GM12864 (cell line): ENCODE data around the gene RFTN2.

ENCODE experiments used
- DNase-seq: peaks from one replicate; pipeline ENCODE4 v3.0.0-alpha.2; 2011; ENCODE audit warnings: low read depth
- H3K4me3 ChIP-seq: 2 replicates; pipeline ENCODE4 v1.5.1; 2011; ENCODE audit warnings: mild to moderate bottlenecking, low read depth, low read length, control low read depth
- TF ChIP-seq, protein P1 (sequence below): IDR thresholded peaks from 2 replicates; pipeline ENCODE4 v1.5.1; 2011; ENCODE audit warnings: low read depth, mild to moderate bottlenecking, moderate library complexity, low read length, control low read depth, inconsistent platforms; ENCODE audit errors: missing control alignments

The RFTN2 gene

DNA sequence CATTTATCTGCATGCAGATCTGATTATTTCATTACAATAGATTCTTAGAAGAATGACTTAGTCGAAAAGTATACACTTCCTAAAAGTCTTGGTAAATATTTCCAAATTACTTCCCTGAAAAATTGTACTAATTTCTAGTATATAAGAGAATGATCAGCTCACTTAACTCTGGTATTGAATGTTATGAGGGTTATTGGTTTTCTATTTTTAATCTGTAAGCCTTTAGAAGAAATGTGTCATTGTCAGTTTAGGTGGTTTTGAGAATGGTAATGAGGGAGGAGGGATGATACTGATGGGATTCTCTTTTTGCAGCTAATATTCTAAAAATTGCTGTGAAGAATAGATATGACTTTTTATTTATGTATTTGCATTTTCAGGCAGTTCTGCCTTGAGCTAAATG is 135.7 kb downstream of the RFTN2 start:
- TF ChIP-seq, protein P1, sequence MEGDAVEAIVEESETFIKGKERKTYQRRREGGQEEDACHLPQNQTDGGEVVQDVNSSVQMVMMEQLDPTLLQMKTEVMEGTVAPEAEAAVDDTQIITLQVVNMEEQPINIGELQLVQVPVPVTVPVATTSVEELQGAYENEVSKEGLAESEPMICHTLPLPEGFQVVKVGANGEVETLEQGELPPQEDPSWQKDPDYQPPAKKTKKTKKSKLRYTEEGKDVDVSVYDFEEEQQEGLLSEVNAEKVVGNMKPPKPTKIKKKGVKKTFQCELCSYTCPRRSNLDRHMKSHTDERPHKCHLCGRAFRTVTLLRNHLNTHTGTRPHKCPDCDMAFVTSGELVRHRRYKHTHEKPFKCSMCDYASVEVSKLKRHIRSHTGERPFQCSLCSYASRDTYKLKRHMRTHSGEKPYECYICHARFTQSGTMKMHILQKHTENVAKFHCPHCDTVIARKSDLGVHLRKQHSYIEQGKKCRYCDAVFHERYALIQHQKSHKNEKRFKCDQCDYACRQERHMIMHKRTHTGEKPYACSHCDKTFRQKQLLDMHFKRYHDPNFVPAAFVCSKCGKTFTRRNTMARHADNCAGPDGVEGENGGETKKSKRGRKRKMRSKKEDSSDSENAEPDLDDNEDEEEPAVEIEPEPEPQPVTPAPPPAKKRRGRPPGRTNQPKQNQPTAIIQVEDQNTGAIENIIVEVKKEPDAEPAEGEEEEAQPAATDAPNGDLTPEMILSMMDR, result no peak
- H3K4me3 ChIP-seq, result no peak overlapping the region
- DNase-seq, result no peak

DNA sequence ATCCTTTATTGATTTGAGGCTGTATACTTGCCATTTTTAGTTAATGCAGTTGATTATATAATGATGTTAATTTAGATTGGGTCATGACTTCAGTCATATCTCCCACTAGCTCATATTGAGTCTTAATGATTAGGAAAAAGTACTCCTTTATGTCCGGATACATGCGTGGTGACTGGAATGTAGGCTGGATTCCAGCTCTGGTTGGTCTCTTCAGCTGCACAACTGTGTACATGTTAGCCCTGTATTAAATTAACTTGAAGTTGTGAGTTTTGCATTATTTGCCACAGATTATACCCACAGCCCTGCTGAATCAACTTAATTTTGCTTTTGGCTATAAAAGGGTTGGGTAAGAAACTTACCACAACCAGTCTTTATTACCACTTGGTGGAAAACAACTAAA is 137.0 kb downstream of the RFTN2 start:
- DNase-seq, result no peak
- TF ChIP-seq, protein P1, result no peak
- no peak overlapping the region for H3K4me3 ChIP-seq
